Heart right ventricle (tissue), 16 donors: ENCODE data around the gene PLXDC2. TPM values are rescaled to one million over a fixed set of nuclear protein-coding genes. Genes with fewer than 3 reads are reported as not detected.

Experiments
- ATAC-seq, 8 donors: fragments of 200-7000 bp; cut with Tn5 transposase; one replicate each; pipeline ENCODE4 v1.9.1; 2020; ENCODE audit warnings: mild to moderate bottlenecking in 8 of 8, moderate library complexity in 8 of 8, moderate number of reproducible peaks in 1 of 8
- DNase-seq, 2 donors: peaks; one replicate each; pipeline ENCODE4 v3.0.0-alpha.2; 2020
- H3K27ac ChIP-seq, 10 donors: fragments of 200-600 bp; sonication (generic) in 2 of 10; one replicate each; pipeline versions ENCODE4 v1.5.0 to v1.8.0; 2020 to 2022; ENCODE audit warnings: mild to moderate bottlenecking in 3 of 10
- H3K27me3 ChIP-seq, 7 donors: fragments of 200-600 bp; one replicate each; pipeline ENCODE4 v1.8.0; 2021 to 2022; ENCODE audit warnings: mild to moderate bottlenecking in 2 of 7
- H3K36me3 ChIP-seq, 9 donors: fragments of 200-600 bp; sonication (generic) in 1 of 9; one replicate each; pipeline versions ENCODE4 v1.5.0 to v1.8.0; 2020 to 2022; ENCODE audit warnings: mild to moderate bottlenecking in 2 of 9
- H3K4me1 ChIP-seq, 9 donors: fragments of 200-600 bp; sonication (generic) in 1 of 9; one replicate each; pipeline versions ENCODE4 v1.5.0 to v1.8.0; 2020 to 2022; ENCODE audit warnings: mild to moderate bottlenecking in 4 of 9
- H3K4me3 ChIP-seq, 10 donors: fragments of 200-600 bp; sonication (generic) in 2 of 10; one replicate each; pipeline versions ENCODE4 v1.5.0 to v1.8.0; 2020 to 2022; ENCODE audit warnings: mild to moderate bottlenecking in 7 of 10, moderate library complexity in 2 of 10
- H3K9me3 ChIP-seq, 11 donors: fragments of 200-600 bp in 10 of 11; sonication (generic) in 2 of 11; one replicate each; pipeline versions ENCODE4 v1.5.0 to v1.8.0; 2013 to 2022; ENCODE audit warnings: mild to moderate bottlenecking in 2 of 11, control low read depth in 1 of 11, moderate library complexity in 1 of 11
- CTCF ChIP-seq, 9 donors: fragments of 200-600 bp; sonication (generic) in 2 of 9; IDR thresholded peaks; one replicate each; pipeline versions ENCODE4 v1.5.0 to v1.8.0; 2021 to 2022; ENCODE audit warnings: antibody characterized with exemption in 9 of 9, mild to moderate bottlenecking in 5 of 9, moderate library complexity in 1 of 9
- WGBS, 2 donors: extraction: QIAGEN DNeasy Blood & Tissue Kit; methylation state at CpG; one replicate each; pipeline ENCODE4 v1.1.7; 2013; ENCODE audit warnings: inconsistent platforms in 1 of 2; 5-methylcytosine and 5-hydroxymethylcytosine counted together
- intact Hi-C, 10 donors: fragments of 100-400 bp; cut with DNase I; formaldehyde crosslinking; loops; one replicate each; pipeline versions ENCODE4 v1.11.1 to v1.14.2; 2022
- polyA plus RNA-seq, 2 donors: library from polyadenylated mRNA; stranded (reverse); fragments of 200-250 nt; gene quantifications; one replicate each; pipeline ENCODE4 v1.2.3, GENCODE V29; 2013
- total RNA-seq, 10 donors: library from RNA; stranded (reverse); fragmentation: NEBNext Ultra II Directional in 3 of 10; extraction: Animal tissue kit (Norgen Biotek cat#: 25700) in 3 of 10; gene quantifications; one replicate each; pipeline versions ENCODE4 v1.2.1 to v1.2.4, GENCODE V29; 2021 to 2023
- donor health status: Arrhythmogenic right ventricular cardiomyopathy.
- donor health status: ischemic (EF 13 %, LVEDD 7.1; RV severe dilation, severe dysfunction).
- donor health status: healthy with polysubstance abuse.
- donor health status: DM: no; HTN: yes; CAD: no.
- donor health status: DM: no; HTN: no; CAD: no.
- donor health status: ischemic (EF 25% LVEDD 6.9; RV normal size, moderate dysfunction).
- donor health status: ischemic (EF 25% LVEDD 5.7; RV mildly dilated, moderate dysfunction).
- donor health status: healthy.
- donor health status: DM: yes; HTN: yes; CAD: no.
- donor health status: Ischemic cardiomyopathy.
- donor health status: ischemic (EF 35%, LVEDD 5.7; RV mildly dilated, moderate dysfunction).
- donor health status: nonischemic (EF 11% LVEDD 7.7; RV severe dilation, severe dysfunction).
- donor health status: DM: yes; HTN: yes; CAD: no.
- donor health status: PGD.
- donor health status: ischemic (EF 29% LVEDD 5.4; RV normal size, mild dysfunction).
- donor health status: nonischemic (EF 23%, LVEDD 6.1; RV moderate dilation, normal function).

PLXDC2 gene
- total and polyA plus RNA-seq, 12 donors, result 4.6 to 26.8 (median 16.9) TPM

GRCh38 chr10:20089879-20090278 lies 273.6 kb downstream of the PLXDC2 start:
- no peak for TF ChIP-seq CTCF (IDR thresholded peaks at IDR 0.05)
- DNase-seq (no peak), ATAC-seq (no peak)
- Histone ChIP-seq H3K27me3 (no peaks in the 10 kb centered on the region), H3K36me3 (no peaks in the 10 kb centered on the region), H3K27ac (no peak overlapping the region), H3K4me1 (peaks cover 0 to 26% (median 0%) of the 10 kb centered on the region in 9 donors), H3K4me3 (no peak overlapping the region), H3K9me3 (peaks cover 0 to 14% (median 5%) of the 10 kb centered on the region in 11 donors)
- intact Hi-C loops, result loop anchor here in 3 of 10 donors (5.0 to 10.0 kb wide), 2 partner anchors 273 to 275 kb away; partner anchors contain the start of gene PLXDC2 (in 3 of the 3)
- WGBS, 2 donors, result 93 to 99% methylated on average over 3 of the region's 3 CpGs

- DNase-seq, result no peak
- no peak overlapping the region for H3K27ac ChIP-seq
- WGBS, 2 donors, result 97% methylated on average over 3 of the region's 3 CpGs
Measured at GRCh38 chr10:20090831-20091230, 274.6 kb downstream of the PLXDC2 start.

GRCh38 chr10:20091698-20092097 lies 275.5 kb downstream of the PLXDC2 start:
- Histone ChIP-seq H3K4me3 (no peak overlapping the region), H3K27me3 (no peaks in the 10 kb centered on the region), H3K4me1 (peaks cover 0 to 17% (median 0%) of the 10 kb centered on the region in 9 donors), H3K27ac (no peak overlapping the region), H3K36me3 (no peaks in the 10 kb centered on the region), H3K9me3 (peaks cover 0 to 14% (median 5%) of the 10 kb centered on the region in 11 donors)
- intact Hi-C loops, result loop anchor here in 1 of 10 donors (10.0 kb wide), 1 partner anchor 277 kb away; the partner anchor contains the start of gene PLXDC2
- DNase-seq, result no peak
- ATAC-seq, result no peak
- no peak for TF ChIP-seq CTCF (IDR thresholded peaks at IDR 0.05)
- 97 to 99% methylated on average over 5 of the region's 5 CpGs for WGBS, 2 donors

More at GRCh38 chr10:20090831-20091230, 274.6 kb downstream of the PLXDC2 start:
- Histone ChIP-seq H3K9me3 (peaks cover 0 to 14% (median 5%) of the 10 kb centered on the region in 11 donors), H3K36me3 (no peaks in the 10 kb centered on the region), H3K27me3 (no peaks in the 10 kb centered on the region), H3K4me3 (no peak overlapping the region), H3K4me1 (peaks cover 0 to 17% (median 0%) of the 10 kb centered on the region in 9 donors)
- no peak for ATAC-seq
- intact Hi-C loops, result loop anchor here in 1 of 10 donors (10.0 kb wide), 1 partner anchor 276 kb away; the partner anchor contains the start of gene PLXDC2
- no peak for TF ChIP-seq CTCF (IDR thresholded peaks at IDR 0.05)

GRCh38 chr10:20093600-20093999 lies 277.4 kb downstream of the PLXDC2 start:
- no peak overlapping the region for H3K27ac ChIP-seq
- WGBS, 2 donors, result 85 to 94% methylated on average over 5 of the region's 5 CpGs
- no peak for TF ChIP-seq CTCF (IDR thresholded peaks at IDR 0.05)
- H3K9me3 ChIP-seq, result peaks cover 0 to 14% (median 5%) of the 10 kb centered on the region in 11 donors
- DNase-seq (no peak), ATAC-seq (no peak)
- no peak overlapping the region for H3K4me3 ChIP-seq
- no peaks in the 10 kb centered on the region for H3K27me3 ChIP-seq
- H3K36me3 ChIP-seq, result no peaks in the 10 kb centered on the region
- peaks cover 0 to 12% (median 1%) of the 10 kb centered on the region in 9 donors for H3K4me1 ChIP-seq
- intact Hi-C loops, result loop anchor here in 1 of 10 donors (10.0 kb wide), 1 partner anchor 279 kb away; the partner anchor contains the start of gene PLXDC2
